Right hindlimb (tissue), 1 donor: Measurements from ENCODE around the gene ANTXR2.
A peak's percentile ranks its signal among the peaks of the same experiment; 100 is the strongest.
"Not testable (repeated sequence)": the region's sequence is repeated elsewhere in the genome, so short reads cannot be mapped to it uniquely, and the experiment has no call there.

ENCODE experiments used
- DNase-seq: peaks from one replicate; pipeline ENCODE4 v3.0.0-alpha.2; 2018

ANTXR2 gene

GRCh38 chr4:80072744-80073472 is at the start of gene ANTXR2:
ANTXR2 (minus strand) TSS chr4:80073229; CDS start chr4:80072560, 669 bp downstream.
- DNase-seq = peak; percentile 93

GRCh38 chr4:80121815-80122214 is 48.8 kb upstream of the ANTXR2 start:
- not testable (repeated sequence) for DNase-seq

GRCh38 chr4:80119620-80120019 is 46.6 kb upstream of the ANTXR2 start:
- DNase-seq = not testable (repeated sequence)

GRCh38 chr4:80116516-80116915 is 43.5 kb upstream of the ANTXR2 start:
- DNase-seq = no peak

- no peak for DNase-seq
Observed at GRCh38 chr4:80115368-80116181, 42.5 kb upstream of the ANTXR2 start.

- DNase-seq = no peak
Observed at GRCh38 chr4:80114732-80115265, 41.8 kb upstream of the ANTXR2 start.

- no peak for DNase-seq
Observed at GRCh38 chr4:80113615-80114014, 40.6 kb upstream of the ANTXR2 start.

- DNase-seq = no peak
Observed at GRCh38 chr4:80112236-80112635, 39.2 kb upstream of the ANTXR2 start.

GRCh38 chr4:80111276-80111675 is 38.2 kb upstream of the ANTXR2 start:
- no peak for DNase-seq

- DNase-seq = no peak
Observed at GRCh38 chr4:80107374-80107773, 34.3 kb upstream of the ANTXR2 start.

- no peak for DNase-seq
Observed at GRCh38 chr4:80104927-80105326, 31.9 kb upstream of the ANTXR2 start.

GRCh38 chr4:80103629-80104028 is 30.6 kb upstream of the ANTXR2 start:
- no peak for DNase-seq

- no peak for DNase-seq
Observed at GRCh38 chr4:80101792-80102116, 28.7 kb upstream of the ANTXR2 start.

- DNase-seq = no peak
Observed at GRCh38 chr4:80101071-80101791, 28.2 kb upstream of the ANTXR2 start.

- DNase-seq = no peak
Observed at GRCh38 chr4:80099671-80100070, 26.6 kb upstream of the ANTXR2 start.

- DNase-seq = no peak
Observed at GRCh38 chr4:80098635-80099034, 25.6 kb upstream of the ANTXR2 start.

- DNase-seq = peak; percentile 83
Observed at GRCh38 chr4:80097400-80098177, 24.6 kb upstream of the ANTXR2 start.

GRCh38 chr4:80096175-80096850 is 23.3 kb upstream of the ANTXR2 start:
- peak; percentile 42 for DNase-seq

GRCh38 chr4:80094191-80094590 is 21.2 kb upstream of the ANTXR2 start:
- no peak for DNase-seq

GRCh38 chr4:80093563-80093962 is 20.5 kb upstream of the ANTXR2 start:
- DNase-seq = no peak

- DNase-seq = no peak
Observed at GRCh38 chr4:80092847-80093246, 19.8 kb upstream of the ANTXR2 start.

GRCh38 chr4:80092088-80092487 is 19.1 kb upstream of the ANTXR2 start:
- DNase-seq = no peak
